Fibroblast of skin of left quadriceps (primary cell): ENCODE measurements around the gene IRF6.
A peak's percentile ranks its signal among the peaks of the same experiment; 100 is the strongest.

ENCODE experiments used
- DNase-seq, 2 experiments: peaks; one replicate each; pipeline ENCODE4 v3.0.0-alpha.2; 2013; ENCODE audit warnings: low read depth in 2 of 2

IRF6 gene

GRCh38 chr1:209759829-209760359 lies 46.0 kb downstream of the IRF6 start:
- no peak for DNase-seq

GRCh38 chr1:209758400-209758799 lies 47.5 kb downstream of the IRF6 start:
- DNase-seq, result no peak

GRCh38 chr1:209756615-209757445 lies 49.1 kb downstream of the IRF6 start:
- DNase-seq, result no peak

- DNase-seq, result no peak
These were observed 49.9 kb downstream of the IRF6 start, which contains the start of gene TRAF3IP3 for GRCh38 chr1:209755926-209756614. TSS of gene TRAF3IP3 (plus strand) at chr1:209756053. CDS start at chr1:209760040, 3,987 bp downstream.

DNA sequence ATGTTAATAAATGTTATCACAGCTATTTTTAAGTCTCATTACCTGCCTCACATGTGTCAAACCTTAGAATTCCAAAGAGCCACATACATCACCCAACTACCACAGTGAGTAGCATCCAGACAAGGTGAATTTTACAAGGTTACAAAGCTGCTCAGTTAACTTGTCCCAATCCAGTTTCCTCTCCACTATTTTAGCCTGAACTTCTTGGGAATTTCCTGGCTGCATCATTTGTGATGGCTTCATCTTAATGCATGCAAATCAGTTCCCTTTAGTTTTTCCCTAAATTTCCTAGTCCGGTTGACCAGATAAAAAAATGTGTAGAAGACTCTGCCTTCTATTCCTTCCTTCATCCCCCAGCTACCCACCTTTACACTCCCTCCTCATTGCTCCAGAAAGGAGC lies 50.7 kb downstream of the IRF6 start:
- no peak for DNase-seq

- no peak for DNase-seq
These were observed 53.1 kb downstream of the IRF6 start for GRCh38 chr1:209752890-209753289.

DNA sequence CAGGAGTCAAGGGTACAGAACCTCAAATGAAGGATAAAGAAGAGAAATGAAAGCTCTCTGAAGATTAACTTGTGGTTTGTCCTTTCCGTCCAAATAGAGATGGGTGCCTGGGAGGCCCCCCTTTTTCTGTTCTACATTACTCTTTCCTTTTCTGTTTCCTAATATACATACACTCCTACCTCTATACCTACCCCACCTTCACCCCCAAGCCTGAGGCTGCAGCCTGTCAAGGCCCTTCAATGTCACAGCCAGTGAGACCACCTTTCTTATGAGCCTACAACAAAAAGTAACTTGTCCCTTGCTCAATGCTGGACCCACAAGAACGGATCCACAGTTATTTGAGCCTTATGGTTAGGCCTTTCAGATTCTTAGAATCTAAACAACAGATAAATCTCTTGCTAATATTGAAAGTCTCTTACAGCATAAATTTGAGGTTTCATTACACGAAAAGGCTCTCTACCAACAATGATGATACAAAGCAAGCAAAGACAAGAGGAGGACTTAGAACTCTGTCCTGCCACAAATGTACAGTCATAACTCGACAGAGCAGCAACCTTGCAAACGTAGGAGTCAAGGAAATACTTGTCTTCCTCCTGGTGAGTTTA lies 54.2 kb downstream of the IRF6 start:
- DNase-seq, result no peak

DNA sequence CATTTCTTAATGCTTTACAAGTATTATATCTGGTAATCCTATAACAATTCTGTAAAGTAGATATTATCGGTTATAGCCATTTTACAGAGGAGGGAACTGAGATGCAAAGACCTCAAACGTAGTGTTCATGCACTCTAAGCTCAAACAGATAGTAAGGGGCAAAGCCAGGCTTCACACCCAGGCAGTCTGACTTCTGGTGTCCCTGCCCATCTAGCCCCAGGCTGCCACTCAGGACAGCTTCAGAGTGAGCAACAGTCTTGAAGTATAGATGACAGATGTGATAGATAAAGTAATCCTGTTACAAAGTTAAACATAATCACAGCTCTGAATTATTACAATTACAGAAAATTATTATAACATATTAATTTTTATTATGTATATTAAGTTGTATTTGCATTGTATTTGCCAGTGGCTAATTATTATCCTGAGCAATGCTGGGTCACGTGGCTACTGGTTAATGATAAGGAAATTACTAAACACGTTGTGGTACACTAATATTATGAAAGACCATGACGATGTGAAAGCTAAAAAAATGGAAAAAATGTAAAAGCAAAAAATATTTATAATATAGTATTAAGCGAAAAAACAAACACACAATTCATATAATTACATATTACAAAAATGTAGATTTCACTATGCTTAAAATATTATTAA lies 56.1 kb downstream of the IRF6 start:
- no peak for DNase-seq

DNA sequence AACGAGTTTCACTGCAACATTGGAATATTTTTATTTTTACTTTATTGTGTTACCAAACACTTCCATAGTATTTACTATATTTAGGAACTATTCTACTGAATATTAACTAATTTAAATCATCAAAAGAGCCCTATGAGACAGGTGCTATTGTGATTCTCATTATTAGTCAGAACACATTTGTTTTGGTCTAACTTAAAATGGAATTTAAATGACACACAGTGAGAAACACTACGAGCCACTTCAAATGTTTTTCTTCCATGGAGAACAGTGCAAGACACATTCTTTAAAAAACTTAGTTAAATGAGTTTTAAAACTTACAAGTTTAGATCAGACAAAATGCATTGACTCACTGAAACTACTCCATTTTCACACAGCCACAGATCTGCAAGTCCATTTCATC lies 56.7 kb downstream of the IRF6 start:
- DNase-seq, result no peak

DNA sequence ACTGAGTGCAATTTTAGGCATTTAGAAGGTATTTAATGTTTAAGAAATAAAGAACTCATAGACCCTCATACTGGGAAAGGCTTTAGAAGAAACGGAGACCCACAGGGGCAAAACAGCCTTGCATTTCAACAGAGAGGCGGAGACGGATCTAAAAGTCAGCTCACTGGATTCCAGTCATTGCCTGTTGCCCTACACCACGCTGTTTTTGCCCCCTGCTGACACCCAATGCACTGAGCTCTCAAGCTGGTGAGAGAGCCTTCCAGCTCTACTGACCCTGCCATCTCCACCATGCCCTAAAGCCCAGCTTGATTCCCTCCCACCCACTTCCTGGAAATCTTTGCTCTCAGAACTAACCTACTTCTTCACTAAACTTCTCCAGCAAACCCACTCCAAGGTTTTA lies 57.3 kb downstream of the IRF6 start:
- DNase-seq, result no peak

GRCh38 chr1:209747580-209748262 lies 58.2 kb downstream of the IRF6 start:
- DNase-seq, result peak; percentile 42 to 51

DNA sequence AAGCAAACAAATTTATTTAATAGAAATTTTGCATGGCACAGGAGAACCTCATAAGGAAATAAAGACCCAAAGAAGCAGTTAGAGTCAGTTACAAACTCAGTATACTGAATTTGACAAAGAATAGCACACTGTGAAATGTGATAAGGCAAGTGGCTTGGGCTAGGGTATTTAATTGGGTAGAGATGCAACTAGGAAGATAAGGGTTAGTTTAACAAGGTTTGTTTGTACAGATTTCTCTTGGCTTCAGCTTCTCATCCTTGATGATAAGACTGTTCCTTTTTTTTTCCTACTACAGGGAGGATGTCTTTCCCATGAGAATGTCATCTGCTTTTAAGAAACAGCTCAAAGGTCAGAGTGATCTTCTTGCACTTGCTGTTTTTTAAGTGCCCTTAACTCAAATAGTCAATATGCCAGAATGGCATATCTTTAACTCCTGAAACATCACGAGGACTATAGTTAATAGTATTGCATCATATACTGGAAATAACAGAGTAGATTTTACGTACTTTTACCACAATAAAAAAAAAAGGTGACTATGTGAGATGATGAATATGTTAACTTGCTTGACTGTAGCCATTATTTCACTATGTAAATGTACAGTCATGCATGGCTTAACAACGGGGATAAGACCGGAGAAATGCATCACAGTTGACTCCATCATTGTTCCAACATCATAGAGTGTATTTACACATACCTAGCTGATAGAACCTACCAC lies 59.3 kb downstream of the IRF6 start:
- no peak for DNase-seq

GRCh38 chr1:209743145-209743482 lies 62.8 kb downstream of the IRF6 start:
- DNase-seq, result peak; percentile 24 to 34

- DNase-seq, result peak in 1 of 2 experiments; percentile 3
These were observed 63.4 kb downstream of the IRF6 start for GRCh38 chr1:209742409-209743144.

DNA sequence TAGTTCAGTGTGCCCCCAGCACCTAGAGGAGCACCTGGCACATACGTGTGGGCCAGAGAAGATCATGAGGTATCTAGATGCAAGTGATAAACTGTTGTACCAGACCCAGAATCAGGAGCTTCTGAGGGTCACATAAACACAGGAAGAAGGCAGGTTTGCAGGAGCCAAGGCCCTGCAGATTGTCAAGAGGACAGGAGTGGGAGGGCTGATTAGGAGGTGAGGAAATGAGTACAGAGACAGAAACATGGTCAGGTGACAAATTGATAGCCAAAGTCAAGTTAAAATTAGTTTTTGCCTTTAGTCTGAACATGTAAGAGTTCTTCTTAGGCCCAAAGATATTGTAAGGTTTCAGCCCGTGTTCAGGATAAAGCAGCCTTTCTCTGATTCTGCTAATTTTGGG lies 64.1 kb downstream of the IRF6 start:
- DNase-seq, result no peak

- DNase-seq, result no peak
These were observed 64.7 kb downstream of the IRF6 start for GRCh38 chr1:209741193-209741592.

- no peak for DNase-seq
These were observed 67.7 kb downstream of the IRF6 start for GRCh38 chr1:209738270-209738669.

GRCh38 chr1:209737118-209737505 lies 68.8 kb downstream of the IRF6 start:
- DNase-seq, result no peak

DNA sequence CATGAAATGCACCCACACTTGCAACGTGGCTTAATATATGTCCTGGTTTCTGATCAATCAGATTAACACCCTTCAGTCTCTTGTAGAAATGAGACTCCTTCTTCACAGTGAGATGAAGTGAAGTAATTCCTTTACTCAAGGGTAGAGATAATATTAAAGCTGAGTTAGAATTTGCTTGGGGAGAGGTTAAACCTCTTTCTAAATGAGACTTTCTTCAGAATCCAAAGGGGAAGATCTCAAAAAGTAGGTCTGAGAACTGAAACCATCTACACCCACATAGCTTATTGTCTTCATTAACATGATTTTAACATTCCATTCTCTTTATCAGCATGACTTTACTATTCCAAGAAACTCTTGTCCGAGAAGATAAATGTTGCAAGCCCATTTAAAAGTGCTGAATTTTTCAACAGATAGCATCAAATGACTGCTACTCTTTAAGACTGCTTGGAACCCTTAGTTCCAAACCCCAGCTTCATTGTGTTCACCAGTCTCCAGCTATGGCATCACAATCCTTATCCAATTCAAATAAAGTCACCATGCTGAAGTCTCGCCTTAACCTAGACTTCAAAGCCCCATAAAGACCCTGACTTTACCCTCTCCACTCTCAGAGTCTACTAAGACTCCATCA lies 69.3 kb downstream of the IRF6 start:
- DNase-seq, result no peak
